ENCODE results near the gene USP15.

Gene USP15

GRCh38 chr12:62259993-62260732 lies at the start of gene USP15:
USP15 (plus strand) TSS chr12:62260404; CDS start chr12:62260415, 11 bp downstream.
- peak; percentile 79 for DNase-seq (ENCODE audit: low read depth)

- no peak for DNase-seq (ENCODE audit: low read depth)
These were observed 49.8 kb upstream of the USP15 start for GRCh38 chr12:62210422-62210821.

- no peak for DNase-seq (ENCODE audit: low read depth)
These were observed 48.7 kb upstream of the USP15 start for GRCh38 chr12:62211510-62211909.

- no peak for DNase-seq (ENCODE audit: low read depth)
These were observed 45.4 kb upstream of the USP15 start for GRCh38 chr12:62214846-62215245.

GRCh38 chr12:62215506-62215905 lies 44.7 kb upstream of the USP15 start:
- DNase-seq (ENCODE audit: low read depth) = no peak

GRCh38 chr12:62217466-62218194 lies 42.6 kb upstream of the USP15 start:
- DNase-seq (ENCODE audit: low read depth) = no peak

GRCh38 chr12:62221107-62221506 lies 39.1 kb upstream of the USP15 start:
- DNase-seq (ENCODE audit: low read depth) = no peak

- DNase-seq (ENCODE audit: low read depth) = no peak
These were observed 35.6 kb upstream of the USP15 start for GRCh38 chr12:62224601-62225000.

- DNase-seq (ENCODE audit: low read depth) = no peak
These were observed 33.1 kb upstream of the USP15 start for GRCh38 chr12:62227091-62227490.

- DNase-seq (ENCODE audit: low read depth) = no peak
These were observed 29.6 kb upstream of the USP15 start for GRCh38 chr12:62230652-62231051.

- DNase-seq (ENCODE audit: low read depth) = no peak
These were observed 28.0 kb upstream of the USP15 start for GRCh38 chr12:62232143-62232729.

- DNase-seq (ENCODE audit: low read depth) = no peak
These were observed 26.4 kb upstream of the USP15 start for GRCh38 chr12:62233805-62234204.

- DNase-seq (ENCODE audit: low read depth) = no peak
These were observed 20.6 kb upstream of the USP15 start for GRCh38 chr12:62239571-62239970.

GRCh38 chr12:62247281-62248045 lies 12.7 kb upstream of the USP15 start:
- no peak for DNase-seq (ENCODE audit: low read depth)

GRCh38 chr12:62248873-62249272 lies 11.3 kb upstream of the USP15 start:
- no peak for DNase-seq (ENCODE audit: low read depth)

GRCh38 chr12:62249419-62249818 lies 10.8 kb upstream of the USP15 start:
- DNase-seq (ENCODE audit: low read depth) = no peak

GRCh38 chr12:62250671-62251608 lies 9.3 kb upstream of the USP15 start:
- DNase-seq (ENCODE audit: low read depth) = no peak

GRCh38 chr12:62251609-62251958 lies 8.6 kb upstream of the USP15 start:
- no peak for DNase-seq (ENCODE audit: low read depth)

- DNase-seq (ENCODE audit: low read depth) = no peak
These were observed 7.6 kb upstream of the USP15 start for GRCh38 chr12:62252576-62252975.

- DNase-seq (ENCODE audit: low read depth) = no peak
These were observed 5.2 kb upstream of the USP15 start for GRCh38 chr12:62254967-62255366.

GRCh38 chr12:62256408-62257096 lies 3.7 kb upstream of the USP15 start:
- no peak for DNase-seq (ENCODE audit: low read depth)
